Activated CD8-positive, alpha-beta memory T cell treated with anti-CD3 and anti-CD28 coated beads for 4 hours (primary cell): ENCODE data around the gene ELOVL7.
"Not testable (repeated sequence)": the region's sequence is repeated elsewhere in the genome, so short reads cannot be mapped to it uniquely, and the experiment has no call there.

Experiments
- DNase-seq, 2 donors: peaks; one replicate each; pipeline ENCODE4 v3.0.0-alpha.2; 2020; ENCODE audit warnings: low read depth in 2 of 2

ELOVL7 gene

GRCh38 chr5:60830581-60831127, 13.4 kb downstream of the ELOVL7 start:
- DNase-seq: no peak

- no peak for DNase-seq
Measured at GRCh38 chr5:60829490-60830266, 14.4 kb downstream of the ELOVL7 start.

GRCh38 chr5:60827201-60827600, 16.9 kb downstream of the ELOVL7 start:
- DNase-seq: no peak

- DNase-seq: no peak
Measured at GRCh38 chr5:60826653-60827052, 17.4 kb downstream of the ELOVL7 start.

GRCh38 chr5:60823574-60823973, 20.5 kb downstream of the ELOVL7 start:
- DNase-seq: no peak

GRCh38 chr5:60822285-60822556, 21.8 kb downstream of the ELOVL7 start:
- no peak for DNase-seq

- no peak for DNase-seq
Measured at GRCh38 chr5:60821488-60822284, 22.4 kb downstream of the ELOVL7 start.

- DNase-seq: no peak
Measured at GRCh38 chr5:60820593-60821487, 23.2 kb downstream of the ELOVL7 start.

GRCh38 chr5:60816138-60816537, 27.9 kb downstream of the ELOVL7 start:
- DNase-seq: not testable (repeated sequence)

GRCh38 chr5:60814498-60814897, 29.6 kb downstream of the ELOVL7 start:
- DNase-seq: no peak

- no peak for DNase-seq
Measured at GRCh38 chr5:60812426-60812825, 31.6 kb downstream of the ELOVL7 start.

GRCh38 chr5:60811105-60811504, 33.0 kb downstream of the ELOVL7 start:
- no peak for DNase-seq

- DNase-seq: no peak
Measured at GRCh38 chr5:60810438-60811085, 33.5 kb downstream of the ELOVL7 start.

- no peak for DNase-seq
Measured at GRCh38 chr5:60809891-60810425, 34.1 kb downstream of the ELOVL7 start.

GRCh38 chr5:60806591-60807243, 37.4 kb downstream of the ELOVL7 start:
- DNase-seq: no peak

- no peak for DNase-seq
Measured at GRCh38 chr5:60805463-60805862, 38.6 kb downstream of the ELOVL7 start.

- DNase-seq: no peak
Measured at GRCh38 chr5:60803712-60804111, 40.4 kb downstream of the ELOVL7 start.

- DNase-seq: no peak
Measured at GRCh38 chr5:60802986-60803385, 41.1 kb downstream of the ELOVL7 start.

GRCh38 chr5:60802226-60802625, 41.8 kb downstream of the ELOVL7 start:
- DNase-seq: no peak

- no peak for DNase-seq
Measured at GRCh38 chr5:60797482-60798153, 46.5 kb downstream of the ELOVL7 start.
